Keratinocyte (primary cell): Measurements from ENCODE around the gene NTN5. TPM values are rescaled to one million over a fixed set of nuclear protein-coding genes. Genes with fewer than 3 reads are reported as not detected.

Experiments used
- DNase-seq: peaks from one replicate; pipeline ENCODE4 v3.0.0-alpha.2; 2011; ENCODE audit warnings: low read depth, missing footprints, low spot score
- FAIRE-seq: peaks from 2 replicates; lab custom pipeline; 2011; peaks lifted over from hg19 to GRCh38; lab: Jason Lieb, UNC
- H2AFZ ChIP-seq: 2 replicates; pipeline ENCODE4 v1.6.0; 2012; ENCODE audit warnings: low read length, control low read depth, inconsistent platforms; ENCODE audit not compliant: control insufficient read depth
- H3K27ac ChIP-seq: 2 replicates; pipeline ENCODE4 v1.5.1; 2011; ENCODE audit warnings: low read length; ENCODE audit not compliant: control insufficient read depth, insufficient read depth
- H3K27me3 ChIP-seq: 3 replicates; pipeline ENCODE4 v1.6.0; 2011; ENCODE audit warnings: low read length; ENCODE audit not compliant: control insufficient read depth, insufficient read depth; ENCODE audit errors: extremely low read depth
- H3K36me3 ChIP-seq, 2 experiments: 2 replicates in 1 of 2; 3 replicates in 1 of 2; pipeline ENCODE4 v1.5.1; 2011; ENCODE audit warnings: low read length in 2 of 2, mild to moderate bottlenecking in 1 of 2; ENCODE audit not compliant: control insufficient read depth in 2 of 2, insufficient read depth in 2 of 2; ENCODE audit errors: extremely low read depth in 1 of 2
- H3K4me1 ChIP-seq: 3 replicates; pipeline ENCODE4 v1.5.1; 2011; ENCODE audit warnings: low read length; ENCODE audit not compliant: control insufficient read depth, insufficient read depth; ENCODE audit errors: extremely low read depth
- H3K4me2 ChIP-seq: 3 replicates; pipeline ENCODE4 v1.6.0; 2011; ENCODE audit warnings: low read depth, low read length; ENCODE audit not compliant: control insufficient read depth, insufficient read depth; ENCODE audit errors: extremely low read depth
- H3K4me3 ChIP-seq, 3 experiments: fragments of 200-600 bp in 1 of 3; sonication (generic) in 1 of 3; 2 replicates in 2 of 3; 3 replicates in 1 of 3; pipeline ENCODE4 v1.5.1; 2011 to 2016; ENCODE audit warnings: low read length in 3 of 3, mild to moderate bottlenecking in 3 of 3, control low read depth in 2 of 3, inconsistent platforms in 1 of 3, low read depth in 1 of 3, mixed read lengths in 1 of 3, mixed run types in 1 of 3, moderate library complexity in 1 of 3; ENCODE audit not compliant: control insufficient read depth in 2 of 3, insufficient read depth in 2 of 3; ENCODE audit errors: extremely low read depth in 1 of 3
- H3K79me2 ChIP-seq: 2 replicates; pipeline ENCODE4 v1.6.0; 2012; ENCODE audit warnings: low read length; ENCODE audit not compliant: control insufficient read depth, insufficient read depth
- H3K9ac ChIP-seq: 3 replicates; pipeline ENCODE4 v1.6.0; 2011; ENCODE audit warnings: low read length; ENCODE audit not compliant: control insufficient read depth, insufficient read depth; ENCODE audit errors: extremely low read depth
- H3K9me1 ChIP-seq: 3 replicates; pipeline ENCODE4 v1.6.0; 2011; ENCODE audit warnings: low read length; ENCODE audit not compliant: control insufficient read depth, insufficient read depth; ENCODE audit errors: extremely low read depth
- H3K9me3 ChIP-seq: 2 replicates; pipeline ENCODE4 v1.5.1; 2012; ENCODE audit warnings: low read depth, low read length; ENCODE audit not compliant: control insufficient read depth
- H4K20me1 ChIP-seq: 3 replicates; pipeline ENCODE4 v1.6.0; 2011; ENCODE audit warnings: low read length; ENCODE audit not compliant: control insufficient read depth, insufficient read depth; ENCODE audit errors: extremely low read depth
- EZH2 ChIP-seq: IDR thresholded peaks from one replicate; pipeline ENCODE4 v1.6.1; 2012; ENCODE audit warnings: inconsistent platforms, mild to moderate bottlenecking, low read length, moderate library complexity
- dilution Hi-C: fragments of 300-500 bp; cut with MboI; formaldehyde crosslinking; loops from one replicate; pipeline ENCODE4 v1.7.0; 2020; ENCODE audit warnings: low sequenced_read_pairs; ENCODE audit not compliant: extremely low pct_ligation_motif_present
- polyA plus RNA-seq, 5 experiments: library from polyadenylated mRNA; depleted of rRNA in 3 of 5; stranded (reverse) in 3 of 5; stranded (forward) in 1 of 5; unstranded in 1 of 5; fragments of >200 nt; gene quantifications; 1 replicate in 1 of 5; 2 replicates in 3 of 5; 3 replicates in 1 of 5; pipeline versions ENCODE4 v1.2.1 to v1.2.3, GENCODE V29; 2011 to 2012; ENCODE audit warnings: missing spikeins in 2 of 5, low read depth in 1 of 5, low replicate concordance in 1 of 5
- TF ChIP-seq, protein P1 (sequence below), 3 experiments: IDR thresholded peaks in 1 of 3; conservative IDR thresholded peaks in 1 of 3; optimal IDR thresholded peaks in 1 of 3; 2 replicates in 2 of 3; 3 replicates in 1 of 3; pipeline versions ENCODE3 to v1.5.1; 2011; ENCODE audit warnings: low read length in 3 of 3, mild to moderate bottlenecking in 3 of 3, moderate library complexity in 2 of 3, control low read depth in 1 of 3, inconsistent platforms in 1 of 3; ENCODE audit not compliant: insufficient read depth in 2 of 3; ENCODE audit errors: extremely low read depth in 1 of 3

NTN5 gene
- polyA plus RNA-seq, 1 donor (not counting 4 experiments of a cell fraction or from before 2014, with no cell fraction given) = 0.07 TPM

- dilution Hi-C loops = no loop called here
- Histone ChIP-seq H3K36me3 (peaks cover 0 to 1% of the 10 kb centered on the region in 2 experiments), H3K4me1 (peaks cover 39% of the 10 kb centered on the region), H3K9ac (no peak overlapping the region), H3K4me3 (no peak overlapping the region), H4K20me1 (no peaks in the 10 kb centered on the region), H3K9me3 (no peaks in the 10 kb centered on the region), H3K27me3 (no peaks in the 10 kb centered on the region), H3K27ac (no peak overlapping the region), H3K4me2 (no peak overlapping the region), H2AFZ (no peak overlapping the region), H3K9me1 (no peaks in the 10 kb centered on the region), H3K79me2 (no peaks in the 10 kb centered on the region)
- TF ChIP-seq EZH2 = no peak
- TF ChIP-seq, protein P1, sequence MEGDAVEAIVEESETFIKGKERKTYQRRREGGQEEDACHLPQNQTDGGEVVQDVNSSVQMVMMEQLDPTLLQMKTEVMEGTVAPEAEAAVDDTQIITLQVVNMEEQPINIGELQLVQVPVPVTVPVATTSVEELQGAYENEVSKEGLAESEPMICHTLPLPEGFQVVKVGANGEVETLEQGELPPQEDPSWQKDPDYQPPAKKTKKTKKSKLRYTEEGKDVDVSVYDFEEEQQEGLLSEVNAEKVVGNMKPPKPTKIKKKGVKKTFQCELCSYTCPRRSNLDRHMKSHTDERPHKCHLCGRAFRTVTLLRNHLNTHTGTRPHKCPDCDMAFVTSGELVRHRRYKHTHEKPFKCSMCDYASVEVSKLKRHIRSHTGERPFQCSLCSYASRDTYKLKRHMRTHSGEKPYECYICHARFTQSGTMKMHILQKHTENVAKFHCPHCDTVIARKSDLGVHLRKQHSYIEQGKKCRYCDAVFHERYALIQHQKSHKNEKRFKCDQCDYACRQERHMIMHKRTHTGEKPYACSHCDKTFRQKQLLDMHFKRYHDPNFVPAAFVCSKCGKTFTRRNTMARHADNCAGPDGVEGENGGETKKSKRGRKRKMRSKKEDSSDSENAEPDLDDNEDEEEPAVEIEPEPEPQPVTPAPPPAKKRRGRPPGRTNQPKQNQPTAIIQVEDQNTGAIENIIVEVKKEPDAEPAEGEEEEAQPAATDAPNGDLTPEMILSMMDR (optimal IDR thresholded peaks at IDR 0.05 in 1 of 3, IDR thresholded peaks at IDR 0.05 in 1 of 3, conservative IDR thresholded peaks at IDR 0.05 in 1 of 3; ENCODE audit: extremely low read depth in 1 of 3, insufficient read depth in 2 of 3, low read length in 3 of 3) = no peak
- DNase-seq (no peak), FAIRE-seq (no peak)
These were observed 42.3 kb downstream of the NTN5 start for GRCh38 chr19:48630296-48631063.

DNA sequence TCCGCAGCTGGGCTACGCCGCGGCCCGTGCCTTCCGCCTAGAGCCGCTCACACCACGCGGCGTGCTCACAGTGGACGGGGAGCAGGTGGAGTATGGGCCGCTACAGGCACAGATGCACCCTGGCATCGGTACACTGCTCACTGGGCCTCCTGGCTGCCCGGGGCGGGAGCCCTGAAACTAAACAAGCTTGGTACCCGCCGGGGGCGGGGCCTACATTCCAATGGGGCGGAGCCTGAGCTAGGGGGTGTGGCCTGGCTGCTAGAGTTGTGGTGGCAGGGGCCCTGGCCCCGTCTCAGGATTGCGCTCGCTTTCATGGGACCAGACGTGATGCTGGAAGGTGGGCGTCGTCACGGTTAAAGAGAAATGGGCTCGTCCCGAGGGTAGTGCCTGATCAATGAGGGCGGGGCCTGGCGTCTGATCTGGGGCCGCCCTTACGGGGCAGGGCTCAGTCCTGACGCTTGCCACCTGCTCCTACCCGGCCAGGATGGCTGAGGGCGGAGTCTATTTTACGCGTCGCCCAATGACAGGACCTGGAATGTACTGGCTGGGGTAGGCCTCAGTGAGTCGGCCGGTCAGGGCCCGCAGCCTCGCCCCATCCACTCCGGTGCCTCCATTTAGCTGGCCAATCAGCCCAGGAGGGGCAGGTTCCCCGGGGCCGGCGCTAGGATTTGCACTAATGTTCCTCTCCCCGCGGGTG is 43.1 kb downstream of the NTN5 start:
- H3K4me2 ChIP-seq = no peak overlapping the region
- no peak overlapping the region for H3K9ac ChIP-seq
- dilution Hi-C loops = no loop called here

More for the DNA sequence above, 43.1 kb downstream of the NTN5 start:
- H3K9me1 ChIP-seq = no peaks in the 10 kb centered on the region
- no peak overlapping the region for H3K27ac ChIP-seq
- H2AFZ ChIP-seq = no peak overlapping the region
- H3K27me3 ChIP-seq = no peaks in the 10 kb centered on the region
- FAIRE-seq (no peak), DNase-seq (no peak)
- TF ChIP-seq EZH2 = no peak
- TF ChIP-seq, protein P1 (optimal IDR thresholded peaks at IDR 0.05 in 1 of 3, IDR thresholded peaks at IDR 0.05 in 1 of 3, conservative IDR thresholded peaks at IDR 0.05 in 1 of 3; ENCODE audit: extremely low read depth in 1 of 3, insufficient read depth in 2 of 3, low read length in 3 of 3) = no peak
- no peaks in the 10 kb centered on the region for H3K79me2 ChIP-seq
- no peak overlapping the region for H3K4me3 ChIP-seq
- peaks cover 34% of the 10 kb centered on the region for H3K4me1 ChIP-seq
- H3K36me3 ChIP-seq = peaks cover 0 to 1% of the 10 kb centered on the region in 2 experiments
- H3K9me3 ChIP-seq = no peaks in the 10 kb centered on the region
- H4K20me1 ChIP-seq = no peaks in the 10 kb centered on the region
